Right lobe of liver (tissue), 6 donors: ENCODE data around the gene PDP2. TPM values are rescaled to one million over a fixed set of nuclear protein-coding genes. Genes with fewer than 3 reads are reported as not detected.

Experiments
- ATAC-seq, 4 donors: fragments of 200-7000 bp; cut with Tn5 transposase; one replicate each; pipeline ENCODE4 v1.9.1; 2020; ENCODE audit warnings: mild to moderate bottlenecking in 4 of 4, moderate library complexity in 4 of 4
- DNase-seq, 3 donors: peaks; one replicate each; pipeline ENCODE4 v3.0.0-alpha.2; 2020
- H3K27ac ChIP-seq, 3 donors: fragments of 200-600 bp; one replicate each; pipeline ENCODE4 v1.8.0; 2022
- H3K27me3 ChIP-seq, 2 donors: fragments of 200-600 bp; one replicate each; pipeline ENCODE4 v1.8.0; 2022
- H3K36me3 ChIP-seq, 4 donors: fragments of 200-600 bp; sonication (generic) in 1 of 4; one replicate each; pipeline versions ENCODE4 v1.5.1 to v1.8.0; 2017 to 2022; ENCODE audit warnings: control low read depth in 1 of 4
- H3K4me1 ChIP-seq, 4 donors: fragments of 200-600 bp; sonication (generic) in 1 of 4; one replicate each; pipeline versions ENCODE4 v1.5.1 to v1.8.0; 2017 to 2022; ENCODE audit warnings: control low read depth in 1 of 4
- H3K4me3 ChIP-seq, 3 donors: fragments of 200-600 bp; one replicate each; pipeline ENCODE4 v1.8.0; 2022
- H3K9me3 ChIP-seq, 4 donors: fragments of 200-600 bp; sonication (generic) in 1 of 4; one replicate each; pipeline versions ENCODE4 v1.5.1 to v1.8.0; 2017 to 2022; ENCODE audit warnings: control low read depth in 1 of 4
- CTCF ChIP-seq, 4 donors: fragments of 200-600 bp in 3 of 4; fragments of 450-650 bp in 1 of 4; IDR thresholded peaks; one replicate each; pipeline versions ENCODE4 v1.5.1 to v1.8.0; 2016 to 2022; ENCODE audit warnings: antibody characterized with exemption in 4 of 4, mild to moderate bottlenecking in 2 of 4
- POLR2A ChIP-seq: fragments of 450-650 bp; IDR thresholded peaks from one replicate; pipeline ENCODE4 v1.6.1; 2017; ENCODE audit warnings: antibody characterized with exemption, mild to moderate bottlenecking
- WGBS: methylation state at CpG from one replicate; pipeline ENCODE4 v1.1.6; 2018; ENCODE audit warnings: low coverage, low lambda C conversion rate; ENCODE audit not compliant: insufficient coverage; ENCODE audit errors: missing lambda C conversion rate; 5-methylcytosine and 5-hydroxymethylcytosine counted together
- intact Hi-C, 2 donors: fragments of 100-400 bp; cut with DNase I; formaldehyde crosslinking; loops; one replicate each; pipeline versions ENCODE4 v1.11.2 to v1.14.1; 2022
- total RNA-seq, 6 experiments: library from RNA; depleted of rRNA in 2 of 6; stranded (reverse); fragments of >200 nt in 2 of 6; fragmentation: NEBNext Ultra II Directional in 3 of 6; extraction: Animal tissue kit (Norgen Biotek cat#: 25700) in 3 of 6; gene quantifications; one replicate each; pipeline versions ENCODE4 v1.1.0 to v1.2.4, GENCODE V29; 2016 to 2023
- donor health status: DM: no; HTN: yes; CAD: no.
- donor health status: DM: no; HTN: no; CAD: no.
- donor health status: DM: no; HTN: no; CAD: no.
- donor health status: DM: no; HTN: yes; CAD: no.
- donor health status: DM: no; HTN: yes; CAD: no.

PDP2 gene
- total RNA-seq, 6 experiments from 2014 or later, result 5.1 to 15.5 (median 10.8) TPM

- no peaks in the 10 kb centered on the region for H3K9me3 ChIP-seq
- 65% methylated on average over 2 of the region's 5 CpGs for WGBS
- intact Hi-C loops, result no loop called here
- H3K36me3 ChIP-seq, result no peaks in the 10 kb centered on the region
- H3K4me3 ChIP-seq, result no peak overlapping the region
- TF ChIP-seq POLR2A (no peak), CTCF (IDR thresholded peaks at IDR 0.05) (no peak)
- no peaks in the 10 kb centered on the region for H3K4me1 ChIP-seq
- H3K27me3 ChIP-seq, result no peaks in the 10 kb centered on the region
- ATAC-seq, result no peak
- H3K27ac ChIP-seq, result no peak overlapping the region
- DNase-seq, result no peak
These were observed 39.4 kb downstream of the PDP2 start for GRCh38 chr16:66919569-66920298.

DNA sequence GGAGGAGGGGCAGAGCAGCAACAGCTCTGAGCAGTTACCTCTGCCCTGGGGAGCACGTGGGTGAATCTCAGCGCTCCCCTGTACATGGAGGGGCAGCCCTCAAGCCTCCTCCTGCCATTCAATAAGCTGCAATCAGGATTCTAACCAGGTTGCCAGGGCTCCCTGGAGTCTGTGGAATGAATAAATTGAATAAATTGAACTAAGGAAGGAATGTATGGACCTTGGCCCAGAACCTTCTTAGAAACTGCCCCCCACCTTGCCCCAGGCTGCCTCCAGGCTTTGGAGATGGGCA is 39.9 kb downstream of the PDP2 start:
- WGBS, result 63% methylated on average over 2 of the region's 2 CpGs
- H3K27me3 ChIP-seq, result no peaks in the 10 kb centered on the region
- H3K27ac ChIP-seq, result no peak overlapping the region
- H3K4me1 ChIP-seq, result peaks cover 0 to 3% (median 0%) of the 10 kb centered on the region in 4 donors
- H3K4me3 ChIP-seq, result no peak overlapping the region
- ATAC-seq (no peak), DNase-seq (no peak)
- no peak for TF ChIP-seq POLR2A
- TF ChIP-seq CTCF (IDR thresholded peaks at IDR 0.05), result no peak
- H3K36me3 ChIP-seq, result no peaks in the 10 kb centered on the region
- no peaks in the 10 kb centered on the region for H3K9me3 ChIP-seq
- intact Hi-C loops, result no loop called here

GRCh38 chr16:66920924-66921680 is 40.8 kb downstream of the PDP2 start:
- WGBS, result 72% methylated on average over 8 of the region's 9 CpGs
- Histone ChIP-seq H3K4me3 (no peak overlapping the region), H3K36me3 (no peaks in the 10 kb centered on the region), H3K27me3 (no peaks in the 10 kb centered on the region), H3K27ac (no peak overlapping the region), H3K4me1 (peaks cover 0 to 5% (median 0%) of the 10 kb centered on the region in 4 donors), H3K9me3 (no peaks in the 10 kb centered on the region)
- ATAC-seq (no peak), DNase-seq (no peak)
- intact Hi-C loops, result no loop called here
- TF ChIP-seq CTCF (IDR thresholded peaks at IDR 0.05), result no peak
- TF ChIP-seq POLR2A, result no peak

GRCh38 chr16:66921729-66922450 is 41.6 kb downstream of the PDP2 start:
- no peaks in the 10 kb centered on the region for H3K9me3 ChIP-seq
- no peak overlapping the region for H3K4me3 ChIP-seq
- TF ChIP-seq CTCF (IDR thresholded peaks at IDR 0.05) (no peak), POLR2A (no peak)
- intact Hi-C loops, result no loop called here
- 75% methylated on average over 14 of the region's 42 CpGs for WGBS
- no peak overlapping the region for H3K27ac ChIP-seq
- peaks cover 0 to 5% (median 0%) of the 10 kb centered on the region in 4 donors for H3K4me1 ChIP-seq
- DNase-seq, result no peak
- H3K27me3 ChIP-seq, result no peaks in the 10 kb centered on the region
- ATAC-seq, result no peak
- no peaks in the 10 kb centered on the region for H3K36me3 ChIP-seq
